HL-60/S4 treated with phorbol 12-myristate 13-acetate at 8.2 ng/mL for 4 days and 3 days (cell line): Measurements from ENCODE around the gene ANKS6.

Experiments
- in situ Hi-C: fragments of 300-500 bp; cut with MboI; formaldehyde crosslinking; loops from 2 replicates; pipeline ENCODE4 v1.15.0; 2022; ENCODE audit warnings: low sequenced_read_pairs

ANKS6 gene

DNA sequence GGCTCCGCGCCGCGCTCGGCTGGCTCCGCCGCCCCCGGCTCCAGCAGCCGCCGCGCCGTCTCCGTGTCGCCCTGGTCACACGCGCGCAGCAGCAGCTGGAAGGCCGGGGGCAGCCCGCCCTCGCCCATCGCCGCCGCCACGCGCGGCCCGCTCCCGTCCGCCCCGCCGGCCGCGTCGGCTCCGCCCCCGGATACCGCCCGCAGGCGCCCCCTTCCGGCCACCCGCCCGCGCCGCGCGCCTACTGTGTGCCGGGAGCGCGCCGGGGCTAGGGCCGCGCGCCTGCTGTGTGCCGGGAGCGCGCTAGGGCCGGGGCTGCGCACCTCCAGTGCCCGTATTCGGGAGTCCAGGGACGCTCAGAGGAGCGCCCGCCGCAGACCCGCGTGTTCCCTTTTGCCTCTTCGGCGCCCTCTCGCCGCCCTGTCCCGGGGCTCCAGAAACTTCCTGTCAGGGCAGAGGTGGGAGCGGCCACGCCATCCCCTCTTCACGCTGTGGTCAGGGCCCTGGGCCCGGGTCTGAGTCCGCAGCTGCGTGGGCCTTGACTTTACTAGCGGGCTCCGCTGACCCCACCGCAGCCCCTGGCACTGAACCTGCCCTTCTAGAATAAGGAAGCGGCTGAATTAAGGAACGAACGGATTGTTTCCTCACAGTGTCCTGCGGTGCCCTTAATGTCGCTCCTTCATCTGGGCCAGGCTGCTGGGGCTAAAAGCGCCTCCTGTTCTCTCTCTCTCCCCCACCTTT is at the start of gene ANKS6:
Gene ANKS6 (minus strand): TSS at position 192 of the 738 bp plus-strand sequence. CDS start 64 bp downstream, at position 128.
- in situ Hi-C loops, result no loop called here

DNA sequence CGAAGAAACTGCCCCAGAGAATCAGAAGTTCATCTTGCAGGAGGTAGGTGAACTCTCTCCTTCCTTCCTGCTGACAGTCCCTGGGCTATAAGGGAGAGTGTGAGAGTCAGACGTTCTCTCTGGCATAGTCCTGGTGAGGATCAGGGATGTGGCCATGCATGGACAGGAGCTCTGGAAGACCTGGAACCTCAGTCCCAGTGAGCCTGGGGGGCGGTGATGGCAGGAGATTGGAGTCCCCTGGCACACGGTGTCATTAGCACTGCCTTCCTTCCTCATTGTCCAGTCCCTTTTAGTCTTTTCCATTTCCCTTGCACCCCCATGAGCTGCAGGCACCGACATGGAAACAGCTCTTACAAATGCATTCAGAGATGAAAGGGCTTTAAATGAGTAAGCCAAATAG is 49.7 kb upstream of the ANKS6 start:
- in situ Hi-C loops, result loop anchor here (10.0 kb wide), 1 partner anchor 289 kb away; no protein-coding TSS in a partner anchor

DNA sequence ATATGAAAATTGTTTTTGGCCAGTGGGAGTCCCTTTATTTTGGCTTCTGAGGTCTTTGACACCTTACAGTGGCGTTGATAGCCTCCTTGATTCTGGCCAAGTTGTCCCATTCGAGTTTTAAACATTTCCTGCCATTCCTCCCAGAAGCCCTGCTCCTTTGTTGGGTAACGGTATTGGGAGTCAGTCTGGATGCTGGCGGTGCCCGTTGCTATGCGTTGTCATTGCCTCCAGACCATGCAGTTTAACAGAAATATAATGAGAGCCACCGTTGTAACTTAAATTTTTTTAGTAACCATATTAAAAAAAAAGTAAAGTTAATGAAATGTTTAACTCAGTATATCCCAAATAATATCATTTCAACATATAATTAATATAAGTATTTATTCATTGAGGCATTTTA is 46.2 kb upstream of the ANKS6 start:
- in situ Hi-C loops, result loop anchor here (10.0 kb wide), 1 partner anchor 292 kb away; no protein-coding TSS in a partner anchor

DNA sequence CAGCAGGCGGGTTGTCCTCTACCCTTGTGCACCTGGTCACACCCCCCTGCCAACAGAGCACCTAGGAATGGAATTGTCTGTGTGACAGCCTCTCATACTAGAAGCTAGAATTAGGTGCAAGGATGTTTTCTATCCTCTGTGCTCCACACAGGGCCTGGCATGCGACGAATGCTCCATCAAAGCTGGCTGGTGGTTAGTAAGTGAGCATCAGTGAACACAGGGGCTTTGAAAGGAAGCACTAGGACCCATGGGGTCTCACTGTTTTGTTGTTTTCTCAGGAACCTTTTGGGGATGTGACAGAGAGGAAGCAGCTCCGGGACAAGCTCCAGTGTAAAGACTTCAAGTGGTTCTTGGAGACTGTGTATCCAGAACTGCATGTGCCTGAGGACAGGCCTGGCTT is 43.4 kb upstream of the ANKS6 start:
- in situ Hi-C loops, result loop anchor here (10.0 kb wide), 1 partner anchor 295 kb away; no protein-coding TSS in a partner anchor

DNA sequence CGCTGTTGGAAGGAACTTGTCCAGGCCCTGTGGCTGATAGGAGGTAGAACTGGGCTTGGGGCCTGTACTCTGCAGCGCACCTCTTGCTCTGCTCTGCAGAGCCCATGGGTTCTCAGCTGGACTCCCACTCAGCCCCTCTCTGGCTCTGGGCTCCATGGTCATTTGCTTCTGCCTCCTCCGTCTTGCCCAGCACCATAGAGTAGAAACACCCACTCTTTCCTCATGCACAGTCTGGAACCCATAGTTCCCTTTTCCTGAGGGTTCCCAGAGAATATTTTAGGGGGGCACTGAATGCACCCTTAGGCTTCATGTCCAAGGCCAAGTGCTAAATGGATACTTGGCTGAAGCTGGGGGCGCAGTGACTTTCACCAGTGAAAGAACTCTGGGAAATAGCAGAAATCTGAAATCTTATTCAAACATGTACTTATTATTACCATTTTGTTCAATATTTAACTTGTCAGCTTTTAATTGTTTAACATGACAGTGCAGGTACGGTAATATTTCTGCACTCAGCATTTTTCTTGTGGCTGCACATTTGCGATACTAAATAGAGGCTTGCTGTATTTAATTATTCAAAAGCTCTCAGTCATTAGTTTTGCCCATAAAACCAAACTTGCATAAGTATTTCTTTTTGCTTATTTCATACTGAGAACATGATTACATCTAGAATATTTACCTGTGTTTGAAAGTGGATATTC is 42.7 kb upstream of the ANKS6 start:
- in situ Hi-C loops, result no loop called here

DNA sequence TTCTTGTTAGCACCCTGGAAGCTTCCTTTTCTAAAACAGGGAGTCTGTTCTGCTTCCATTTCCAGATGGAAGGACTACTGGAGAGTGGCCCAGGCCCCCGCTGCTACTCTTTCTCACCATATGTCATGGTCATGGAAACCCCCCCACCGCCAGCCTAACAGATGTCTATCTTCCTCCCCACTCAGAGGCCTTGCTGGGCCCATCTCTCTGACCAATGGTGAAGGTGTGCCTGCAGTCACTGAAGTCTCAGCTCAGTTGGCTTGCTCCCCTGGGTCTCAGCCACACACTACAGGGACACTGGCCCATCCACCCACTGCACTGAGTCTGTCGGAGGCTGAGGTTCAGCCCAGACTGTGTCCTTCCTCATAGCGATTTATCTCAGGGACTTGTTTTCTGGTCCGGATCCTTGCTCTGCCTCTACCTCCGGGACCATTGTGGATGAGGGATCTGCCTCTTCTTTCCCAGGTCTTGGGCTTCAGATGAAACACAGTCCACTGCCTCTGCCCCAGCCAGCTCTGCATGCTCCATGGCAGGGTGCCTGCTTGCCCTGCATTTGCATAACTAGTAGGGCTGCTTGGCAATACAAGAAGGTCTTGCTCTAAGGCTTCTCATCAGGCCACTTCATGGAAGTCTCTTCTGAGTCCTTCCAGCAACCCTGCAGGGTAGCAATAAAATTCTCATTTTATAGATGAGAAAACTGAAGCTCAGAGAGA is 42.0 kb upstream of the ANKS6 start:
- in situ Hi-C loops, result no loop called here

DNA sequence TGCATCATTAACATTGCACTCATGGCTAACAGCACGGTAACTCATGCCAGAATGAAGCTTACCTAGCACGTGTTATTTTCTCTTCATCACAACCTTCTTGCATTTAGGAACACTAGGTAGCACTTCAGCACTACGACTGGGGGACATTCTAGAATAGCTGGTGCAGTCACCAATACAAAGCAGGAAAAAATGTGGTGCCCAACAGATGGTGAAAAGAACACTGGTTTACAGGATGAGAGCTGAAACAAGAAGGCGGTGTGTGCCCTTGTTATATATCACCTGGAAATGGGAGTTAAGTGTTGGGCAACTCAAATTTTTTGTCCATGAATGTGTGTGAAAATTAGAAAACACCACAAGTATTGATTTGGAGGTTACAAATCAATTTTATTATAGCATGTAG is 41.2 kb upstream of the ANKS6 start:
- in situ Hi-C loops, result no loop called here

DNA sequence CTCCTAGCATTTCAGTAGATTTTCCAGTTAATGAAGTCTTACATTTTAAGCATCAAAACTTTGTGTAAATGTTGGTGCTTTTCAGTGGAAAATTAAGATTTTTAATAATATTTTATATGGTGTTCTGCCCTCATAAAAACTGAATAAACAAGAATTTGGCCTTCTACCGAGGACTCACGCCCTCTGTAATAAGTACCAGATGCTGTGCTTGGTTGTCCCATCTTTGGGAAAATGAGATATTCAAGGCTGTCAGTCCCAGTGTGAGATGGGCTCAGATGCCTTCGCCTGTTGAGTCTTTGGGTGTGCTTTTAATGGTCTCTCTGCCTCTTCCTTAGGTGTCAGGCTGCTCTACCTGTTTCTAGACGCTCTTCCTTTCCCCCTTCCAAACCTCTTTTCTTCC is 39.9 kb upstream of the ANKS6 start:
- in situ Hi-C loops, result no loop called here

DNA sequence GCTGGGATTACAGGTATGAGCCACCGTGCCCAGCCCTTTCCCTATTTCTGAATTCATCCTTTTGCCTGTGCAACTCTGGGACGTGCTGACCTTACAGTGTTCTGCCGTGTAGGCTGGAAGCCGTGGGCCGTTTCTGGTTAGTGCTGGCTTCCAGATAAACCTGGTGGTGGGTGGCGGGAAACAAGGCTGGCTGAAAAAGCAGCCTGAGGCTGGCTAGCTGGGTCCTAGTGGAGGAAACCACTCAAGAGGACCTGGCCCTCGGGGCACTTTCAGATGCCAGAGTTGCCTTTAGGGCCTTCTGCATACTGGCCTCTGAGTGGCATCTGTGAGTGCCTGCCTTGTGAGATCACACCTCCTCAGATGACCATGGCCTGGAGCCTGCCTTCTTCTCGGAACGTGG is 38.0 kb upstream of the ANKS6 start:
- in situ Hi-C loops, result no loop called here

DNA sequence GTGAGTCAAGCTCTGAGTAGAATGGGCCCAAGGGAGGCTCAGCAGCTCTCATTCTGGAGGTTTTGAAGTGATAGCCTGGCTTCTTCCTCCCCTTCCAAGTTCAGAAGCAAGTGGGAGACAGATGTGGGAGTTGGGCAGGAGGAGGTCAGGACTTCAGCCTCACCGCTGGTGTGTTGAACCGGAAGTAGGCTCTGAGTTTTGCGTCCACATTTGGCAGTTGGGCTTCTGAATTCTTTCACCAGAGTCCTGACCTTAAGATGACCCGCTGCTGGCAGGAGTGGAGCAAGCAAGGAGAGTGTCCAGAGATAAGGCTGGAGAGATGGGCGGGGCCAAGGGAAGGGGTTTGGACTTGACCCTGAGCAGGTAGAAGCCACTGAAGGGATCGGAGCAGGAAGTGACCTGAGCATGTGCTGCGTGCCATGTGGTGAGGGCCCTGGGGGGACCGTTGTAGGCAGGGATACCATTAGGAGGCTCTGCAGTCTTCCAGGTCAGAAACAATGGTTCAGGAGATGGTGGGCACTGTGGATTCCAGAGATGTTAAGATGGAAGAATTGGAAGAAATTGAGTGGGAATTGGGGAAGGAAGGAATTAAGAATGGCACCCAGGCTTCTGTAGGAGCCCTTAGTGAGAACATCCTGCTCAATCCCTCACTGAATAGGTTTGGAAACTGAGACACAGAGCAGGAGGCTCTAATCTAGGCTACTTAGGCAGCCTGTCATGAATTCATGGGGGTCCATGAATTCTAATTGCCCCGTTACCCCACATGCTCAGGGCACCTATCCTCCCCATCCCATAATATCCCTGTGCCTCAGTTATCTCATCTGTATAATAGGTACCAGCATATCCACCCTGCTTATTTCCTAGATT is 37.0 kb upstream of the ANKS6 start:
- in situ Hi-C loops, result no loop called here

DNA sequence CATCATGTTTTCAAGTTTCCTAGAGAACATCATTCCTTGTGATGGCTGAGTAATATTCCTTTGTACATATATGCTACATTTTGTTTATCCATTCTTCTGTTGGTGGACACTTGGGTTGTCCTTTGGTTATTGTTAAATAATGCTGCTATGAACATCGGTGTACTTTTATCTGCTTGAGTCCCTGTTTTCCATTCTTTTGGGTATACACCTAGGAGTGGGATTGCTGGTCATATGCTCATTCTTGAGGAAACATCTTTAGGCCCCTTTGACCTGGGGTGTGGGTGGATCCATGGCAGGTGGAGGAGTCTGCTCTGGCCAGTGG is 36.4 kb upstream of the ANKS6 start:
- in situ Hi-C loops, result no loop called here

DNA sequence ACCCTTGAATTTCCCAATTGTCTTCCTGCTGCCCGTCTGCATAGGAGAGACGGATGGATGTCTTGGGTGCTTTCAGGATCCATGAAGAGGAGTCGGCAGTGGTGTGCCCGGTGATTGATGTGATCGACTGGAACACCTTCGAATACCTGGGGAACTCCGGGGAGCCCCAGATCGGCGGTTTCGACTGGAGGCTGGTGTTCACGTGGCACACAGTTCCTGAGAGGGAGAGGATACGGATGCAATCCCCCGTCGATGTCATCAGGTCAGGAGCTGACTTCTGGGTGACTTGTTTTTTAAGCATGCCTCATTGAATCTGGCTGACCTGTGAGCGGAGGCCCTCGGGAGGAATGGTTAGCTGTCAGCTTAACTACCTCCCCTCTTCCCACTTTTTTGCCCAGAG is 35.3 kb upstream of the ANKS6 start:
- in situ Hi-C loops, result no loop called here

DNA sequence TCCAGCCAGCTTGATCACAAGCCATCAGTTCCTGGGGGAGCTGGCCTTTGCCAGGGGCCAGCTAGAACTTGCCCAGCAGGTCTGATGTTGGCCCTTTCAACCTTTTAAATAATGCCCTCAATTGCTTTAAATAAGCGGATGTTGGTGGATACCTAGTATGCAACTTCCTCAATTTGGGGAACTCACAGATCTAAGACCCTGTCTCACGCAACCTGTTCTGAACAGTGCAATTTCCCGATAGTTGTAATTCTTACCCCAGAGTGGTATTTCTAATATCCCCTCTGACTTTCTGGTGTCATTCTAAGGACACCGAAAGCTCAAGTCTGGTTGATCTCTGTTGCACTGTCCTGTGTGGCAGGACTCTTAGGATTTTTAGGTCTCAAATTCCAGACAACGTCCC is 34.2 kb upstream of the ANKS6 start:
- in situ Hi-C loops, result no loop called here

DNA sequence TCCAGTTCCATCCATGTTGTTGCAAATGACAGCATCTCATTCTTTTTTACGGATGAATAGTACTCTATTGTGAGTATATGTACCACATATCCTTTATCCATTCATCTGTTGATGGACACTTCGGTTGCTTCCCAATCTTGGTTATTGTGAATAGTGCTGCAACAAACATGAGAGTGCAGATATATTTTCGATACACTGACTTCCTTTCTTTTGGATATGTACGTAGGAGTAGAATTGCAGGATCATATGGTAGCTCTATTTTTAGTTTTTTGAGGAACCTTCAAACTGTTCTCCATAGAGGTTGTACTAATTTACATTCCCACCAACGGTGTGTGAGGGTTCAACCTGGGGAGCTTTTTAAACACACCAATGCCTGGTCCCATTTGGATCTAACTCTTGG is 33.4 kb upstream of the ANKS6 start:
- in situ Hi-C loops, result no loop called here

DNA sequence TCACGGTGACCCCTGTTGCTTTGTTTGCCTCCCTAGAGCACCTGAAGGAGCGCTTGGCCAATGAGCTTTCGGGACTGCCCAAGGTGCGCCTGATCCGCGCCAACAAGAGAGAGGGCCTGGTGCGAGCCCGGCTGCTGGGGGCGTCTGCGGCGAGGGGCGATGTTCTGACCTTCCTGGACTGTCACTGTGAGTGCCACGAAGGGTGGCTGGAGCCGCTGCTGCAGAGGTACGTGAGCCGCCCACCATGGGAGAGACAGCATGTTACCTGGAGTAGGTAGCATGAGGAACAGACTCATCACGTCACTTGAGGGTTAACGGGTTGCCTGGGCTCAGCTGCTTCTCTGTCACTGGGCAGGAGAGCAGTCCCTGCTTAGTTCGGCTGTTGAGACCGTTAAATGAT is 30.4 kb upstream of the ANKS6 start:
- in situ Hi-C loops, result no loop called here

DNA sequence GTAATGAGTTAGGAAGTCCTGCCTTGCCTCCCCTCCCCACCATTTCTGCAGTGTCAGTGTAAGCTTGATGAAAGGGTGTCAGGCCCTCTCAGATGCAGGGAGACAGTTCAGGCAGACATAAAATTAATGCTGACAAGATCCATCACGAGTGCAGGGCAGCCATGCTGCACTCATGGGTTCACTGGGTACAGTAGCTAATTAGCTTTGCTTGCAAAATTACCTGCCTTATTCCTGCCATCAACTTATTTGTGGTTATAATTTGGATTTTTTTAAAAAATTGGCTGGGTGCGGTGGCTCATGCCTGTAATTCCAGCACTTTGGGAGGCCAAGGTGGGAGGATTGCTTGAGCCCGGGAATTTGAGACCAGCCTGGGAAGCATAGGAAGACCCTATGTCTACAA is 29.1 kb upstream of the ANKS6 start:
- in situ Hi-C loops, result no loop called here

DNA sequence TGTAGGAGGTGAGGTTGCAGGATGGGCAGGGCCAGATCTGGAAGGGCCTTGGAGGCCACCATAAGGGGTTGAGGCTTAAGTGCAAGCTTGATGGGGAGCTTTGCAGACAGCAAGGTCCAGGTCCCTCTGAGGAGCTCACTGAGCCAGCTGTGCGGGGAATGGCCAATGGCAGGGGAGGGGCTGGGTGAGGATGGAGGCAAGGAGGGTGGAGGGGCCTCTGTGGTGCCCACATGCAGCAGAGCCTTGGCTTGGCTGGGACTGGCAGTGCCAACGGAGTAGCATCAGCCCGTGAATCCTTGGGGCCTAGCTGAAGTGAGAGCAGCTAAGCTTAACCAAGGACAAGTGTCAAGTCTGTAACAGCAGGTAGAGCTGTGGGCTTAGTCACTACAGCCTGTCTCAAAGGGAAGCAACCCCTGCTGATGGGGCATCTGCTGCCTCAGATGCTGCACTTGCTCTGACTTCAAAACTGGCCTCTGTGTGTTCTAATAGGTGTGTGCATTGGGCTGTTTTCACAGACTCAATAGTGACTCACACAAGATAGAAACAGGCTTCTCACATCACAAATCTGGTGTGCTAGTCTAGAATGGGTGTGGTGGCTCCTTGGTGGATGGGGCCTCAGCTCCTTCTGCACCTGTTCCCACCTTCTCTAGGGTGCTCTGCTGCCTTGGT is 27.4 kb upstream of the ANKS6 start:
- in situ Hi-C loops, result no loop called here

DNA sequence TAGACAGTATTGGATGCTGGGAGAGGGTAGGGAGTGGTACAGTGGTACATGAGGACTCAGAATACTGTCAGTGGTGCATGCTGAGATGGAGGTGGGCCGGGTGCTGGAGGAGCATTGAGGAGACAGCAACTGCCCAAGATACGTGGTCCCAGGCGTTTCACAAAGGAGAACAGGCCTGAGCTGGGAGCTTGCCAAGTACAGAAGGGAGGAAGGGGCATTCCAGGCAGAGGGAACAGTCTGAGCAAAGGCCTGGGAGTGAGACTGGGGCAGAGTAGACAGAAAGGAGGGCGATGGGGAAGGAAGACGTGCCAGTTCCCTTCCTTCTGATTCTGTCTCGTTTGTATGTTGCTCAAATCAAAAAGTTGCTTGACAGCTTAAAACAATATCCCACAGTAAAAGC is 26.3 kb upstream of the ANKS6 start:
- in situ Hi-C loops, result no loop called here

DNA sequence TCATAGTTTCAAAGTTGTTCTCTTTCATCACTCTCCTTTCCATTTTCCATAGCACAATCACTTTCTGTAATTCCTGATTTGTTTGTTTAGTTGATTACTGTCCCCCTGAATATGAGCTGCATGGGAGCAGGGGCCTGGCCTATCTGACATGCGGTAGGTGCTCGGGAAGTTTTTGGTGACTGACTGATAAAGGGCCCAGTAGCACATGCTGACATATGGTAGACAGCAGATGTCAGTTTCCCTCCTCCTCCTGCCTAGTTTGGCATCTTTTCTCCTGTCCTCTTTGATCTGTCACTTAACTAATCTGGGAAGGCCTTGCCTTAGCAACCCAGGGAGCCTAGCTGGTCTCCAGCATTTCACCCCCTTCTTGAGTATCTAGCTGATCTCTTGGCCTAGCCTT is 25.5 kb upstream of the ANKS6 start:
- in situ Hi-C loops, result no loop called here

DNA sequence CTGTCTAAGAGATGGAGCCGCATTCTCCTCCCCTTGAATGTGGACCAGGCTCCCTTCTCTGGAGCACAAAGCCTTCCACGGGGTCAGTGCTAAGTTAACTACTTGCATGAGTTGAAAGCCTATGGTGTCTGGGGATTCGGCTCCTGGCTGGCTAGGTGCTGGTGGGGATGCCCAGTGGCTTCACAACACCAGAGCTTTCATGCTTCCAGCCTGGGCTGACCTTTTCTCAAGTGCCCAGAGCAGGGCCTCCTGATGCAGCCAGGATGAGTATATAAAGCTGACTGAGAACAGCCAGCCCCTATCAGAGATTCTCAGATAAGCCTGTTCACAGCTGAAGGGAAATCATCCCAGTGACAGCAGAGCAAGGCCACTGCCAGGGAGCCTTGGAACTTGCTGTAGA is 22.9 kb upstream of the ANKS6 start:
- in situ Hi-C loops, result no loop called here

DNA sequence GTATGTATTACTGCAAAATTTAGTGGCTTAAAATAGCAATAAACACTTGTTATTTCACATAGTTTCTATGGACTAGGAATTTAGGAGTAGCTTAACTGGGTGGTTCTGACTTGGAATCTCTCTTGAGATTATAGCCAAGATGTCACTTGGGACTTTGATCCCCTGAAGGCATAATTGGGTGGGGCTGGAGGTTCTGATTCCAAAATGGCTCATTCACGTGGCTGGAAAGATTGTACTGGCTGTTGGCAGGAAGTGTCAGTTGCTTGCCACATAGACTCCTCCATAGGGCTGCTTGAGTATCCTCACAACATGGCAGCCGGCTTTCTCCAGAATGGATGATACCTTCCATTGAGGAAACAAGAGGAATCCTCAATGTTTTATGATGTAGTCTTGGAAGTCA is 22.4 kb upstream of the ANKS6 start:
- in situ Hi-C loops, result no loop called here
